ENCODE results near the gene ROR2.

The ROR2 gene

GRCh38 chr9:91735049-91735448, 215.0 kb downstream of the ROR2 start:
- DNase-seq = no peak

- peak; percentile 66 to 83 (median 73) for DNase-seq
Measured at GRCh38 chr9:91734371-91734981, 215.6 kb downstream of the ROR2 start.

GRCh38 chr9:91733006-91733624, 216.9 kb downstream of the ROR2 start:
- DNase-seq = no peak

GRCh38 chr9:91732187-91733005, 217.6 kb downstream of the ROR2 start:
- no peak for DNase-seq

GRCh38 chr9:91730806-91731205, 219.2 kb downstream of the ROR2 start:
- DNase-seq = no peak

GRCh38 chr9:91729558-91729842, 220.5 kb downstream of the ROR2 start:
- DNase-seq = no peak

GRCh38 chr9:91727972-91728371, 222.1 kb downstream of the ROR2 start:
- no peak for DNase-seq

- peak; percentile 38 to 69 (median 62) for DNase-seq
Measured at GRCh38 chr9:91727316-91727861, 222.6 kb downstream of the ROR2 start.

- no peak for DNase-seq
Measured at GRCh38 chr9:91726406-91727100, 223.5 kb downstream of the ROR2 start.

GRCh38 chr9:91725651-91726050, 224.4 kb downstream of the ROR2 start:
- DNase-seq = no peak

- DNase-seq = no peak
Measured at GRCh38 chr9:91724609-91725505, 225.2 kb downstream of the ROR2 start.

GRCh38 chr9:91724068-91724440, 226.0 kb downstream of the ROR2 start:
- DNase-seq = no peak

GRCh38 chr9:91723420-91724067, 226.5 kb downstream of the ROR2 start:
- DNase-seq = no peak

- DNase-seq = peak in 2 of 4 experiments; percentile 8 to 15
Measured at GRCh38 chr9:91720751-91721705, 229.0 kb downstream of the ROR2 start.

- no peak for DNase-seq
Measured at GRCh38 chr9:91720313-91720712, 229.7 kb downstream of the ROR2 start.

- DNase-seq = no peak
Measured at GRCh38 chr9:91718071-91718470, 232.0 kb downstream of the ROR2 start.

- DNase-seq = no peak
Measured at GRCh38 chr9:91716815-91717214, 233.2 kb downstream of the ROR2 start.

GRCh38 chr9:91716239-91716638, 233.8 kb downstream of the ROR2 start:
- no peak for DNase-seq

GRCh38 chr9:91714874-91715615, 235.0 kb downstream of the ROR2 start:
- DNase-seq = no peak

Data from suppressor macrophage (primary cell).